ENCODE results near the gene ZBTB7C.

GRCh38 chr18:48093104-48093503, 316.1 kb downstream of the ZBTB7C start:
- TF ChIP-seq CTCF (IDR thresholded peaks at IDR 0.05), result no peak
- TF ChIP-seq POLR2A (IDR thresholded peaks at IDR 0.05), result no peak
- no peak for TF ChIP-seq EP300 (IDR thresholded peaks at IDR 0.05)
- no peak for TF ChIP-seq POLR2AphosphoS5 (IDR thresholded peaks at IDR 0.05)
